HepG2 (cell line): ENCODE measurements around the gene NNAT. TPM values are rescaled to one million over a fixed set of nuclear protein-coding genes. Genes with fewer than 3 reads are reported as not detected.
A peak's percentile ranks its signal among the peaks of the same experiment; 100 is the strongest.

Experiments used
- ATAC-seq: fragments of 200-7000 bp; cut with Tn5 transposase; 3 replicates; pipeline ENCODE4 v1.9.1; 2020; ENCODE audit warnings: mild to moderate bottlenecking, moderate library complexity
- BruUV-seq: library from RNA; stranded (reverse); fragments of 400-500 nt; replicated peaks from 2 replicates; lab custom pipeline; 2021; lab: Mats Ljungman, UMichigan
- CTCF ChIA-PET: fragments of 300-600 bp; formaldehyde crosslinking; extraction: SDS; loops from one replicate; lab custom pipeline; 2021; ENCODE audit warnings: low total read pairs, inconsistent platforms, low intra/inter-chr PET ratio; lab: Yijun Ruan, JAX
- POLR2A ChIA-PET: fragments of 350-600 bp; sonication (Branson Sonifier 250); formaldehyde crosslinking; loops from one replicate; lab custom pipeline; 2020; ENCODE audit warnings: antibody characterized with exemption, inconsistent platforms; lab: Yijun Ruan, JAX
- DNase-seq: peaks from one replicate; pipeline ENCODE4 v3.0.0-alpha.2; 2015; ENCODE audit warnings: low spot score
- FAIRE-seq: peaks from 3 replicates; lab custom pipeline; 2011; peaks lifted over from hg19 to GRCh38; lab: Jason Lieb, UNC
- H2AFZ ChIP-seq: one replicate; pipeline ENCODE4 v1.6.1; 2011; ENCODE audit warnings: low read length, inconsistent platforms
- H3K27ac ChIP-seq: fragments of 300-600 bp; 3 replicates; pipeline ENCODE4 v1.8.0; 2011; ENCODE audit warnings: mixed run types, mild to moderate bottlenecking, mixed read lengths, low read length, inconsistent platforms; ENCODE audit not compliant: insufficient read depth; ENCODE audit errors: extremely low read length
- H3K27me3 ChIP-seq, 2 experiments: fragments of 200-600 bp in 1 of 2; 2 replicates in 1 of 2; 3 replicates in 1 of 2; pipeline versions ENCODE4 v1.6.0 to v1.8.0; 2011; ENCODE audit warnings: low read length in 2 of 2, mild to moderate bottlenecking in 2 of 2, moderate library complexity in 2 of 2, inconsistent platforms in 1 of 2; ENCODE audit not compliant: insufficient read depth in 2 of 2, control insufficient read depth in 1 of 2
- H3K36me3 ChIP-seq, 2 experiments: fragments of 200-600 bp in 1 of 2; replicated peaks in 1 of 2; 2 replicates in 1 of 2; 3 replicates in 1 of 2; pipeline versions ENCODE4 v1.5.1 to v1.8.0; 2011; ENCODE audit warnings: low read length in 2 of 2, inconsistent platforms in 1 of 2; ENCODE audit not compliant: insufficient read depth in 2 of 2, control insufficient read depth in 1 of 2
- H3K4me1 ChIP-seq: 2 replicates; pipeline ENCODE4 v1.5.1; 2012; ENCODE audit warnings: low read length, inconsistent platforms; ENCODE audit not compliant: insufficient read depth
- H3K4me2 ChIP-seq: 2 replicates; pipeline ENCODE4 v1.6.0; 2011; ENCODE audit warnings: low read depth, low read length, inconsistent platforms
- H3K4me3 ChIP-seq, 3 experiments: fragments of 200-600 bp in 1 of 3; sonication (generic), shearing (Covaris generic) in 1 of 3; replicated peaks in 1 of 3; 2 replicates each; pipeline ENCODE4 v1.5.1; 2011 to 2016; ENCODE audit warnings: low read length in 3 of 3, inconsistent platforms in 2 of 3, low read depth in 2 of 3, mild to moderate bottlenecking in 2 of 3, control low read depth in 1 of 3, mixed read lengths in 1 of 3; ENCODE audit not compliant: insufficient read depth in 1 of 3
- H3K79me2 ChIP-seq: one replicate; pipeline ENCODE4 v1.6.1; 2011; ENCODE audit warnings: low read length, inconsistent platforms; ENCODE audit not compliant: insufficient read depth
- H3K9ac ChIP-seq: 2 replicates; pipeline ENCODE4 v1.6.0; 2011; ENCODE audit warnings: mild to moderate bottlenecking, low read depth, low read length, inconsistent platforms; ENCODE audit not compliant: insufficient read depth
- H3K9me3 ChIP-seq: 2 replicates; pipeline ENCODE4 v1.5.1; 2012; ENCODE audit warnings: mild to moderate bottlenecking, low read length
- H4K20me1 ChIP-seq: 2 replicates; pipeline ENCODE4 v1.6.0; 2011; ENCODE audit warnings: inconsistent platforms, mild to moderate bottlenecking, low read length, moderate library complexity; ENCODE audit not compliant: insufficient read depth
- ATF1 ChIP-seq: IDR thresholded peaks from 2 replicates; pipeline ENCODE4 v1.6.1; 2016; ENCODE audit warnings: mild to moderate bottlenecking, control low read depth
- DR1 ChIP-seq: sonication (generic); formaldehyde crosslinking; IDR thresholded peaks from 2 replicates; pipeline ENCODE4 v1.8.0; 2021; ENCODE audit warnings: mild to moderate bottlenecking, missing genetic modification reagents, inconsistent platforms
- KDM5A ChIP-seq: fragments of 200-600 bp; sonication (generic); IDR thresholded peaks from 2 replicates; pipeline ENCODE4 v1.7.0; 2018; ENCODE audit warnings: antibody characterized with exemption, mild to moderate bottlenecking, low read length, borderline replicate concordance
- POLR2AphosphoS5 ChIP-seq: IDR thresholded peaks from 2 replicates; pipeline ENCODE4 v1.6.1; 2012; ENCODE audit warnings: low read depth, low read length
- RORA ChIP-seq: sonication (generic); formaldehyde crosslinking; IDR thresholded peaks from 2 replicates; pipeline ENCODE4 v1.5.0; 2020; ENCODE audit warnings: mild to moderate bottlenecking, missing genetic modification reagents, moderate library complexity
- TAF15 ChIP-seq: fragments of 200-400 bp; formaldehyde crosslinking; IDR thresholded peaks from one replicate; pipeline ENCODE4 v1.6.1; 2018; ENCODE audit warnings: mild to moderate bottlenecking, low read depth, low read length; ENCODE audit not compliant: poor library complexity, severe bottlenecking
- YEATS2 ChIP-seq: sonication (generic); formaldehyde crosslinking; IDR thresholded peaks from 2 replicates; pipeline ENCODE4 v1.4.0; 2020; ENCODE audit warnings: missing genetic modification reagents, borderline replicate concordance
- WGBS: methylation state at CpG from one replicate; pipeline ENCODE4 v1.1.6; 2017; ENCODE audit warnings: low lambda C conversion rate; 5-methylcytosine and 5-hydroxymethylcytosine counted together
- in situ Hi-C: cut with HindIII; loops from 2 replicates; pipeline ENCODE4 v1.10.0; 2017; ENCODE audit warnings: low pct_unique_long_range_greater_than_20kb; ENCODE audit not compliant: extremely low pct_ligation_motif_present
- intact Hi-C: fragments of 100-400 bp; cut with micrococcal nuclease; formaldehyde crosslinking; loops from one replicate; pipeline ENCODE4 v1.10.0; 2022; ENCODE audit not compliant: unreplicated experiment
- polyA plus RNA-seq, 8 experiments: library from polyadenylated mRNA; depleted of rRNA in 3 of 8; stranded (reverse) in 7 of 8; unstranded in 1 of 8; fragments of >200 nt; fragmentation: Illumina TruSeq in 4 of 8; extraction: Trizol in 4 of 8; gene quantifications; 2 replicates each; pipeline versions ENCODE4 v1.2.1 to v1.2.3, GENCODE V29; 2011 to 2016; ENCODE audit warnings: low read depth in 4 of 8, missing spikeins in 1 of 8, mixed read lengths in 1 of 8; ENCODE audit not compliant: insufficient read depth in 1 of 8
- total RNA-seq, 5 experiments: library from RNA; depleted of rRNA; stranded (reverse); fragments of >200 nt; fragmentation: Illumina TruSeq; extraction: Trizol; gene quantifications; 2 replicates each; pipeline ENCODE4 v1.2.3, GENCODE V29; 2016; ENCODE audit warnings: low read depth in 1 of 5
- TF ChIP-seq, protein P1 (sequence below): sonication (generic); formaldehyde crosslinking; IDR thresholded peaks from 2 replicates; pipeline ENCODE4 v1.4.0; 2020; ENCODE audit warnings: missing genetic modification reagents
- TF ChIP-seq, protein P2 (sequence below): sonication (generic); formaldehyde crosslinking; IDR thresholded peaks from 2 replicates; pipeline ENCODE4 v1.5.0; 2020; ENCODE audit warnings: missing genetic modification reagents, mild to moderate bottlenecking, borderline replicate concordance

Gene NNAT
- total and polyA plus RNA-seq, 2 of the 13 experiments (the other 11 are each of a cell fraction or from before 2014, with no cell fraction given), result not detected

DNA sequence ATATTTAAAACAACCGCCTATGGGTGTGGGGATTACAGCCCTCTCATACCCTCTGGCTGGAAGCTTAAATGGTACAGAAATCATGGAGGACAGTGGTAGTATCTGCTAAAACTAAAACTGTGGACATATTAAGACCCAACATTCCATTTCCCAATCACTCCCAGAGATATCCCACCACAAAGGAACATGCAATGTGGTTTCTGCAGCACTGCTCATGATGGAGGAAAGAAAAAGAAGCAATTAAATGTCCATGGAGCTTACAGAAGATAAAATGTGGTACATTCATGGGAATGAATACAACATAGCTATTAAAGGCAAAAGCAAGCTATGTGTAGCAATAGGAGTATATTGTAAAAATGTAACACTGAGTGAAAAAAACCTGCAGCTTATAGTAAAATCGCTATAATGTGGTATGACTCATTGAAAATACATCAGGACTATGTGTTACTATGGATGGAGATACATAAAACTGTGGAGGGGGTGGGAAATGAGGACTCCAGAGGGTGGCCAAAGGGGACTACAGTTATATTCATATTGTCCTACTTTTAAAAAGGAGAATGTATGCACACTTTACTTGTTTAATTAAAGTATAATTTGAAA lies 22.9 kb upstream of the NNAT start:
- no peak for ATAC-seq
- H3K4me3 ChIP-seq, result no peak overlapping the region
- POLR2A ChIA-PET, result no interaction called here
- no peak overlapping the region for H3K9ac ChIP-seq
- in situ Hi-C loops (no loop called here), intact Hi-C loops (no loop called here)
- CTCF ChIA-PET, result no interaction called here
- no peak for FAIRE-seq
- no peak overlapping the region for H3K27ac ChIP-seq
- no peak overlapping the region for H3K4me2 ChIP-seq
- no peaks in the 10 kb centered on the region for H3K79me2 ChIP-seq
- WGBS, result 78% methylated on average over 2 of the region's 2 CpGs
- TF ChIP-seq, protein P1, sequence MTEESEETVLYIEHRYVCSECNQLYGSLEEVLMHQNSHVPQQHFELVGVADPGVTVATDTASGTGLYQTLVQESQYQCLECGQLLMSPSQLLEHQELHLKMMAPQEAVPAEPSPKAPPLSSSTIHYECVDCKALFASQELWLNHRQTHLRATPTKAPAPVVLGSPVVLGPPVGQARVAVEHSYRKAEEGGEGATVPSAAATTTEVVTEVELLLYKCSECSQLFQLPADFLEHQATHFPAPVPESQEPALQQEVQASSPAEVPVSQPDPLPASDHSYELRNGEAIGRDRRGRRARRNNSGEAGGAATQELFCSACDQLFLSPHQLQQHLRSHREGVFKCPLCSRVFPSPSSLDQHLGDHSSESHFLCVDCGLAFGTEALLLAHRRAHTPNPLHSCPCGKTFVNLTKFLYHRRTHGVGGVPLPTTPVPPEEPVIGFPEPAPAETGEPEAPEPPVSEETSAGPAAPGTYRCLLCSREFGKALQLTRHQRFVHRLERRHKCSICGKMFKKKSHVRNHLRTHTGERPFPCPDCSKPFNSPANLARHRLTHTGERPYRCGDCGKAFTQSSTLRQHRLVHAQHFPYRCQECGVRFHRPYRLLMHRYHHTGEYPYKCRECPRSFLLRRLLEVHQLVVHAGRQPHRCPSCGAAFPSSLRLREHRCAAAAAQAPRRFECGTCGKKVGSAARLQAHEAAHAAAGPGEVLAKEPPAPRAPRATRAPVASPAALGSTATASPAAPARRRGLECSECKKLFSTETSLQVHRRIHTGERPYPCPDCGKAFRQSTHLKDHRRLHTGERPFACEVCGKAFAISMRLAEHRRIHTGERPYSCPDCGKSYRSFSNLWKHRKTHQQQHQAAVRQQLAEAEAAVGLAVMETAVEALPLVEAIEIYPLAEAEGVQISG (CRISPR knock-in tag), result no peak
- TF ChIP-seq ATF1 (0 out of 2 replicates have a peak, but pooled peaks have one; percentile 9), YEATS2 (CRISPR knock-in tag) (no peak)
- no peak for DNase-seq
- no peaks in the 10 kb centered on the region for H4K20me1 ChIP-seq
- BruUV-seq, result no TSS peak
- H3K4me1 ChIP-seq, result no peaks in the 10 kb centered on the region
- H2AFZ ChIP-seq, result no peak overlapping the region
- no peaks in the 10 kb centered on the region for H3K36me3 ChIP-seq
- no peaks in the 10 kb centered on the region for H3K27me3 ChIP-seq
- no peaks in the 10 kb centered on the region for H3K9me3 ChIP-seq

DNA sequence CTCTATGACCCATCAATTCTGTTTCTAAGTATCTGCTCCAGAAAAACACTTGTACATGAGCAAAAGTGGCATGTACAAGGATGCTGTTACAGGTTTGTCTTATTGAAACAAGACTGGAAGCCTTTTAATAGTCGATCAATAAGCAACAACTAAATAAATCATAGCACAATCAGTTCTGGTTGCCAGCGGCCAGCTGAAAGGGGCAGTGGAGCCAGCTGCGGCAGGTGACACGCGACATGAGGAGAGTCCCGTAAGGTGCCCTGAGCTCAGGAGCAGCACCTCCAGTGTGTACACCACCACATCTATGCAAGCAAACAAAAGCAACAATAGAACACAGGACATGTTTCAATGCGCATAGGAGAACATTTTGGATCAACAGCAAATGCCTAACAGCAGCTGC lies 20.7 kb upstream of the NNAT start:
- ATAC-seq (no peak), FAIRE-seq (no peak), DNase-seq (no peak)
- ChIA-PET CTCF (no interaction called here), POLR2A (no interaction called here)
- Histone ChIP-seq H3K27ac (no peak overlapping the region), H2AFZ (no peak overlapping the region), H3K36me3 (no peaks in the 10 kb centered on the region), H3K9ac (no peak overlapping the region), H3K79me2 (no peaks in the 10 kb centered on the region), H3K4me2 (no peak overlapping the region), H4K20me1 (no peaks in the 10 kb centered on the region), H3K4me3 (no peak overlapping the region), H3K9me3 (no peaks in the 10 kb centered on the region), H3K4me1 (peaks cover 9% of the 10 kb centered on the region), H3K27me3 (no peaks in the 10 kb centered on the region)
- TF ChIP-seq KDM5A (no peak), RORA (CRISPR knock-in tag) (no peak), TAF15 (no peak), DR1 (CRISPR knock-in tag) (no peak), POLR2AphosphoS5 (no peak)
- TF ChIP-seq, protein P2, sequence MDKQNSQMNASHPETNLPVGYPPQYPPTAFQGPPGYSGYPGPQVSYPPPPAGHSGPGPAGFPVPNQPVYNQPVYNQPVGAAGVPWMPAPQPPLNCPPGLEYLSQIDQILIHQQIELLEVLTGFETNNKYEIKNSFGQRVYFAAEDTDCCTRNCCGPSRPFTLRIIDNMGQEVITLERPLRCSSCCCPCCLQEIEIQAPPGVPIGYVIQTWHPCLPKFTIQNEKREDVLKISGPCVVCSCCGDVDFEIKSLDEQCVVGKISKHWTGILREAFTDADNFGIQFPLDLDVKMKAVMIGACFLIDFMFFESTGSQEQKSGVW (CRISPR knock-in tag), result no peak
- intact Hi-C loops (no loop called here), in situ Hi-C loops (no loop called here)
- no TSS peak for BruUV-seq
- WGBS, result 95% methylated on average over 7 of the region's 7 CpGs
